Fibroblast of pulmonary artery (primary cell): Measurements from ENCODE around the gene ARAP1.

Source experiments
- DNase-seq: peaks from one replicate; pipeline ENCODE4 v3.0.0-alpha.2; 2010; ENCODE audit warnings: low read depth
- H3K4me3 ChIP-seq: replicated peaks from 2 replicates; pipeline ENCODE4 v1.5.1; 2011; ENCODE audit warnings: low read depth, mild to moderate bottlenecking, control low read depth, low read length, moderate library complexity
- CTCF ChIP-seq: IDR thresholded peaks from 2 replicates; pipeline ENCODE4 v1.5.1; 2011; ENCODE audit warnings: mild to moderate bottlenecking, control low read depth, low read length, inconsistent platforms; ENCODE audit errors: missing control alignments

ARAP1 gene

GRCh38 chr11:72751116-72752087 lies 806 bp downstream of the ARAP1 start:
- H3K4me3 ChIP-seq: peak overlapping the region; percentile 80
- no peak for TF ChIP-seq CTCF
- DNase-seq: no peak

- TF ChIP-seq CTCF: no peak
- DNase-seq: no peak
- H3K4me3 ChIP-seq: no peak overlapping the region
Observed at GRCh38 chr11:72750556-72751115, 1.6 kb downstream of the ARAP1 start.

- TF ChIP-seq CTCF: no peak
- H3K4me3 ChIP-seq: no peak overlapping the region
- no peak for DNase-seq
Observed at GRCh38 chr11:72750086-72750485, 2.1 kb downstream of the ARAP1 start.

GRCh38 chr11:72747289-72747855 lies 4.8 kb downstream of the ARAP1 start:
- TF ChIP-seq CTCF: no peak
- no peak overlapping the region for H3K4me3 ChIP-seq
- no peak for DNase-seq

GRCh38 chr11:72746821-72747220 lies 5.4 kb downstream of the ARAP1 start:
- H3K4me3 ChIP-seq: no peak overlapping the region
- DNase-seq: no peak
- TF ChIP-seq CTCF: no peak

- no peak overlapping the region for H3K4me3 ChIP-seq
- TF ChIP-seq CTCF: no peak
- DNase-seq: no peak
Observed at GRCh38 chr11:72745925-72746550, 6.2 kb downstream of the ARAP1 start.
